GM19328 (cell line): ENCODE measurements around the gene C1GALT1.
A peak's percentile ranks its signal among the peaks of the same experiment; 100 is the strongest.
"Not testable (repeated sequence)": the region's sequence is repeated elsewhere in the genome, so short reads cannot be mapped to it uniquely, and the experiment has no call there.

Experiments
- ATAC-seq: cut with Tn5 transposase; IDR thresholded peaks from one replicate; pipeline ENCODE4 v1.9.1; 2021; ENCODE audit warnings: mild to moderate bottlenecking, moderate library complexity; ENCODE audit not compliant: unreplicated experiment

The C1GALT1 gene

GRCh38 chr7:7166318-7166717, 16.0 kb upstream of the C1GALT1 start:
- ATAC-seq: no peak

GRCh38 chr7:7169296-7169695, 13.0 kb upstream of the C1GALT1 start:
- ATAC-seq: no peak

- no peak for ATAC-seq
These were observed 8.2 kb upstream of the C1GALT1 start for GRCh38 chr7:7173956-7174632.

GRCh38 chr7:7175075-7175695, 7.2 kb upstream of the C1GALT1 start:
- no peak for ATAC-seq

GRCh38 chr7:7176406-7177043, 5.8 kb upstream of the C1GALT1 start:
- no peak for ATAC-seq

GRCh38 chr7:7177044-7177517, 5.3 kb upstream of the C1GALT1 start:
- ATAC-seq: no peak

- ATAC-seq: no peak
These were observed 4.3 kb upstream of the C1GALT1 start for GRCh38 chr7:7178081-7178480.

- no peak for ATAC-seq
These were observed 3.4 kb upstream of the C1GALT1 start for GRCh38 chr7:7178906-7179305.

GRCh38 chr7:7180725-7181449, 1.5 kb upstream of the C1GALT1 start:
- no peak for ATAC-seq

GRCh38 chr7:7181519-7182155, 707 bp upstream of the C1GALT1 start:
- ATAC-seq: peak; percentile 40

GRCh38 chr7:7183061-7183837, 905 bp downstream of the C1GALT1 start:
- ATAC-seq: peak; percentile 23

GRCh38 chr7:7183838-7184463, 1.6 kb downstream of the C1GALT1 start:
- ATAC-seq: no peak

GRCh38 chr7:7185371-7185989, 3.1 kb downstream of the C1GALT1 start:
- ATAC-seq: no peak

- no peak for ATAC-seq
These were observed 5.7 kb downstream of the C1GALT1 start for GRCh38 chr7:7188091-7188490.

GRCh38 chr7:7188742-7189141, 6.4 kb downstream of the C1GALT1 start:
- no peak for ATAC-seq

GRCh38 chr7:7190142-7190541, 7.8 kb downstream of the C1GALT1 start:
- no peak for ATAC-seq

- no peak for ATAC-seq
These were observed 8.8 kb downstream of the C1GALT1 start for GRCh38 chr7:7191137-7191536.

- ATAC-seq: not testable (repeated sequence)
These were observed 10.7 kb downstream of the C1GALT1 start for GRCh38 chr7:7192798-7193788.
